Measurements from ENCODE around the gene KCP. TPM values are rescaled to one million over a fixed set of nuclear protein-coding genes. Genes with fewer than 3 reads are reported as not detected.

Gene KCP
- total RNA-seq, 5 donors from 2014 or later (not counting 1 experiment from before 2014, with no cell fraction given): 0.20 to 0.92 (median 0.53) TPM

- DNase-seq: no peak
- Histone ChIP-seq H3K4me3 (ENCODE audit: control insufficient read depth in 1 of 2, extremely low read depth in 1 of 2, low read length in 1 of 2) (peak overlapping the region in 1 of 2 donors; percentile 41), H3K27ac (ENCODE audit: low read length) (no peak overlapping the region), H3K9me3 (no peaks in the 10 kb centered on the region), H3K36me3 (ENCODE audit: control insufficient read depth in 2 of 2, extremely low read depth in 1 of 2, insufficient read depth in 1 of 2, low read length in 1 of 2) (no peaks in the 10 kb centered on the region), H3K4me1 (ENCODE audit: control insufficient read depth in 1 of 2, extremely low read depth in 1 of 2, insufficient read depth in 2 of 2, low read length in 2 of 2) (peaks cover 2 to 29% of the 10 kb centered on the region in 2 experiments), H3K27me3 (replicated peaks in 1 of 2; ENCODE audit: control insufficient read depth in 2 of 2, extremely low read depth in 1 of 2, insufficient read depth in 2 of 2, low read length in 1 of 2) (peaks cover 0 to 70% of the 10 kb centered on the region in 2 experiments)
- peak overlapping the region; percentile 58 to 79 (median 62) for H3K4me3 Mint-ChIP-seq
- peaks cover 12 to 18% (median 15%) of the 10 kb centered on the region in 3 donors for H3K4me1 Mint-ChIP-seq
- CTCF ChIA-PET: no interaction called here
- no peak for ATAC-seq (replicated peaks in 1 of 4)
- H3K27me3 Mint-ChIP-seq: peaks cover 34 to 51% of the 10 kb centered on the region in 2 donors
- 59% methylated on average over 7 of the region's 13 CpGs for WGBS (ENCODE audit: insufficient coverage)
- H3K9me3 Mint-ChIP-seq: no peaks in the 10 kb centered on the region
- POLR2A ChIA-PET: no interaction called here
- H3K36me3 Mint-ChIP-seq: no peaks in the 10 kb centered on the region
- no peak overlapping the region for H3K27ac Mint-ChIP-seq
Observed at GRCh38 chr7:128829391-128830166, 80.9 kb downstream of the KCP start.

- H3K4me3 Mint-ChIP-seq: no peak overlapping the region
Observed at GRCh38 chr7:128827971-128828711, 82.4 kb downstream of the KCP start.

GRCh38 chr7:128827248-128827958 lies 83.1 kb downstream of the KCP start:
- POLR2A ChIA-PET: interaction anchor here in 1 of 2 donors (0.5 kb wide), 1 partner anchor 116 kb away, joined by 5 read pairs; no protein-coding TSS in a partner anchor
- Mint-ChIP-seq H3K27ac (no peak overlapping the region), H3K27me3 (peaks cover 34 to 55% of the 10 kb centered on the region in 2 donors), H3K9me3 (no peaks in the 10 kb centered on the region), H3K4me3 (no peak overlapping the region), H3K36me3 (no peaks in the 10 kb centered on the region), H3K4me1 (peaks cover 12 to 18% (median 15%) of the 10 kb centered on the region in 3 donors)
- Histone ChIP-seq H3K27me3 (replicated peaks in 1 of 2; ENCODE audit: control insufficient read depth in 2 of 2, extremely low read depth in 1 of 2, insufficient read depth in 2 of 2, low read length in 1 of 2) (peaks cover 0 to 65% of the 10 kb centered on the region in 2 experiments), H3K4me1 (ENCODE audit: control insufficient read depth in 1 of 2, extremely low read depth in 1 of 2, insufficient read depth in 2 of 2, low read length in 2 of 2) (peaks cover 2 to 29% of the 10 kb centered on the region in 2 experiments), H3K9me3 (no peaks in the 10 kb centered on the region), H3K27ac (ENCODE audit: low read length) (no peak overlapping the region), H3K36me3 (ENCODE audit: control insufficient read depth in 2 of 2, extremely low read depth in 1 of 2, insufficient read depth in 1 of 2, low read length in 1 of 2) (no peaks in the 10 kb centered on the region), H3K4me3 (ENCODE audit: control insufficient read depth in 1 of 2, extremely low read depth in 1 of 2, low read length in 1 of 2) (no peak overlapping the region)
- DNase-seq: no peak
- ATAC-seq (replicated peaks in 1 of 4): no peak
- 87% methylated on average over 15 of the region's 17 CpGs for WGBS (ENCODE audit: insufficient coverage)
- CTCF ChIA-PET: interaction anchor here in 1 of 2 donors (0.6 kb wide), 1 partner anchor 92 kb away, joined by 5 read pairs; no protein-coding TSS in a partner anchor

More at GRCh38 chr7:128827971-128828711, 82.4 kb downstream of the KCP start:
- Histone ChIP-seq H3K36me3 (ENCODE audit: control insufficient read depth in 2 of 2, extremely low read depth in 1 of 2, insufficient read depth in 1 of 2, low read length in 1 of 2) (no peaks in the 10 kb centered on the region), H3K27me3 (replicated peaks in 1 of 2; ENCODE audit: control insufficient read depth in 2 of 2, extremely low read depth in 1 of 2, insufficient read depth in 2 of 2, low read length in 1 of 2) (peaks cover 0 to 71% of the 10 kb centered on the region in 2 experiments), H3K4me3 (ENCODE audit: control insufficient read depth in 1 of 2, extremely low read depth in 1 of 2, low read length in 1 of 2) (no peak overlapping the region), H3K4me1 (ENCODE audit: control insufficient read depth in 1 of 2, extremely low read depth in 1 of 2, insufficient read depth in 2 of 2, low read length in 2 of 2) (peaks cover 2 to 29% of the 10 kb centered on the region in 2 experiments), H3K27ac (ENCODE audit: low read length) (no peak overlapping the region), H3K9me3 (no peaks in the 10 kb centered on the region)
- ChIA-PET CTCF (interaction anchor here in 1 of 2 donors (0.6 kb wide), 1 partner anchor 93 kb away, joined by 5 read pairs; no protein-coding TSS in a partner anchor), POLR2A (interaction anchor here in 1 of 2 donors (0.5 kb wide), 1 partner anchor 115 kb away, joined by 5 read pairs; no protein-coding TSS in a partner anchor)
- no peaks in the 10 kb centered on the region for H3K36me3 Mint-ChIP-seq
- H3K27me3 Mint-ChIP-seq: peaks cover 34 to 55% of the 10 kb centered on the region in 2 donors
- no peaks in the 10 kb centered on the region for H3K9me3 Mint-ChIP-seq
- no peak overlapping the region for H3K27ac Mint-ChIP-seq
- DNase-seq: no peak
- WGBS (ENCODE audit: insufficient coverage): 62% methylated on average over 2 of the region's 10 CpGs
- ATAC-seq (replicated peaks in 1 of 4): no peak
- peaks cover 12 to 18% (median 15%) of the 10 kb centered on the region in 3 donors for H3K4me1 Mint-ChIP-seq

GRCh38 chr7:128826916-128827247 lies 83.6 kb downstream of the KCP start:
- Histone ChIP-seq H3K4me3 (ENCODE audit: control insufficient read depth in 1 of 2, extremely low read depth in 1 of 2, low read length in 1 of 2) (no peak overlapping the region), H3K27ac (ENCODE audit: low read length) (no peak overlapping the region), H3K36me3 (ENCODE audit: control insufficient read depth in 2 of 2, extremely low read depth in 1 of 2, insufficient read depth in 1 of 2, low read length in 1 of 2) (no peaks in the 10 kb centered on the region), H3K4me1 (ENCODE audit: control insufficient read depth in 1 of 2, extremely low read depth in 1 of 2, insufficient read depth in 2 of 2, low read length in 2 of 2) (peaks cover 2 to 24% of the 10 kb centered on the region in 2 experiments), H3K9me3 (no peaks in the 10 kb centered on the region), H3K27me3 (replicated peaks in 1 of 2; ENCODE audit: control insufficient read depth in 2 of 2, extremely low read depth in 1 of 2, insufficient read depth in 2 of 2, low read length in 1 of 2) (peaks cover 0 to 60% of the 10 kb centered on the region in 2 experiments)
- ATAC-seq (replicated peaks in 1 of 4) (no peak), DNase-seq (no peak)
- POLR2A ChIA-PET: no interaction called here
- Mint-ChIP-seq H3K4me3 (no peak overlapping the region), H3K27ac (no peak overlapping the region), H3K4me1 (peaks cover 12 to 18% (median 15%) of the 10 kb centered on the region in 3 donors), H3K9me3 (no peaks in the 10 kb centered on the region), H3K36me3 (no peaks in the 10 kb centered on the region), H3K27me3 (peaks cover 34 to 55% of the 10 kb centered on the region in 2 donors)
- CTCF ChIA-PET: no interaction called here
- no CpG with 5 or more reads among the region's 1 CpG for WGBS (ENCODE audit: insufficient coverage)

Other genes with a start within 250 kb of the KCP start
- 1 to 10 TPM; 1.4 to 3.7 (median 3.2) TPM for gene GARIN1A, start 238.4 kb downstream of the KCP start, total RNA-seq
- 10 to 100 TPM; 15.8 to 23.4 (median 16.7) TPM for gene CALU, start 171.3 kb downstream of the KCP start, total RNA-seq
- not detected for gene OPN1SW, start 134.9 kb downstream of the KCP start, total RNA-seq
- 10 to 100 TPM in 4 of 5 donors, 1 to 10 TPM in 1; 7.6 to 15.7 (median 14.6) TPM for gene CCDC136, start 118.7 kb downstream of the KCP start, total RNA-seq
- under 1 TPM; 0.05 to 0.93 (median 0.38) TPM for gene FLNC, start 80.3 kb downstream of the KCP start, total RNA-seq
- gene ATP6V1F, start 47.9 kb downstream of the KCP start, total RNA-seq: 10 to 100 TPM; 62.6 to 78.1 (median 75.5) TPM
- 10 to 100 TPM in 1 of 5 donors, 1 to 10 TPM in 4; 2.2 to 12.7 (median 6.6) TPM for gene IRF5, start 27.2 kb upstream of the KCP start, total RNA-seq
- 10 to 100 TPM; 26.5 to 39.9 (median 35.9) TPM for gene TNPO3, start 144.4 kb upstream of the KCP start, total RNA-seq
- 1 to 10 TPM; 5.6 to 7.1 (median 5.9) TPM for gene TSPAN33, start 234.0 kb upstream of the KCP start, total RNA-seq